ENCODE data around the gene PPP1R9B.

Gene PPP1R9B

DNA sequence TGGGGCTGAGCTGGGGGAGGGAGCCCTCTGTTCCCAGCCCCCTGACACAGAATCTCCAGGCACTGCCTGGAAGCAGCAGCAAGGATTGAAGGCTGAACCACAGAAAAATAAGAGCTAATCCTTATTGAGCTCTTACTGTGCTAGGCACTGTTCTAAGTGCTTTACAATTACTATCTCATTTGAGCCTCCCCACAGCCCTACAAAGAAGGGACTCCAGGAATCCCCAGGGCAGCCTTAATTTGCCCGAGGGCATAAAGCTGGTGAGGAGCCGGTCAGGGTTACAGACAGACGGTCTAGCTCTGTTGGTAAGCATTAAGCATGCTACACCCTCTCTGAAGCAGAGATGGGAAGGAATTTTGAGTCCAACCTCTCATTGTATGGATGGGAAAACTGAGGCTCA lies 27.5 kb downstream of the PPP1R9B start:
- no peak for DNase-seq

DNA sequence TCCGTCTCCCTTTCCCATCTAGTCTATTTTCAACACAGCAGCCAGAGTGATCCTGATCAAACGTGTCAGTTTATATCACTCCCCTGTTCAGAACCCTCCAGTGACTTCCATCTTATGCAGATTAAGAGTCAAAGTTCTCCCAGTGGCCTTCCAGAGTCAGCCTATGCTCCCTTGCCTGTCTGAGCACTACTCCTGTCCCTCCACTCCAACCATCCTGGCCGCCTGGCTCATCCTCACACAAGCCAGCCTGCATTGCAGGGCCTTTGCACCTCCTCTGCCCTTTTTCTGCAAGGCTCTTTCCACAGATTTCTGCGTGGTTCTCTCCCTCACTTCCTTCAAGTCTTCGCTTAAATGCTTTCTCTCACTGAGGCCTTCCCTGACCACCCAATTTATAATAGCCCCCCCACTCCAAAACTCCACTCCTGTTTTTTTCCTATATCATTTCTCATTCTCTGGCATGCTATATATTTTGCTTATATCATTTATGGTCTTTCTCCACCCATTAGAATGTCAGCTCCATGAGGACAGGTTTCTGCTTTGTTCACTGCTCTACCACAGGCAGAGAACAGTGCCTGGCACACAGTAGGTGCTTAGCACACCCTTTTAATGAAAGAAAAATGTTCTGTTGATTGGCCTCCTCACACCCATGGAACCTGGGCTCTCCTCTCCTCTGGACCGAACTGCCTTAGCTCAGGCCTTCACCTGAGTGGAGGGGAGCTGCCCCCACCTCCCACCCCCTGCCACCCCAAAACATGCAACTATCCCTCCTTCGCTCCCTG lies 29.8 kb downstream of the PPP1R9B start:
- DNase-seq, result no peak

DNA sequence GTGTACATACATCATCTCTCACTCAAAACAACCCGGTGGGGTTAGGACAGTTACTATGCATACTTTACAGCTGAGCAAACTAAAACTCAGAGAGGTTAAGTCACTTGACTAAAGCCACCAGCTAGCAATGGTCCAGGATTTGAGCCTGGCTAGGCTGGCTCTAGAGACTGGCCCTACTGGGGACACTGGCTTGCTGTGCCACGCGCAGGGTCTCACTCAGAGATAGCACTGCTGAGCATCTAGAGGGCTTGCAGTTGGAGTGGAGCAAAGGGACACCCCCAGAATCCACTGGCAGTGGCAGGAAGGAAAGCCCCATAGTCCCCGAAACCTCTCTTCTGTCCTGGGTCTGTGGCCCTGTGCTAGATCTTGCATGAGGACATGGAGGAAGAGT lies 31.7 kb downstream of the PPP1R9B start:
- DNase-seq, result no peak

DNA sequence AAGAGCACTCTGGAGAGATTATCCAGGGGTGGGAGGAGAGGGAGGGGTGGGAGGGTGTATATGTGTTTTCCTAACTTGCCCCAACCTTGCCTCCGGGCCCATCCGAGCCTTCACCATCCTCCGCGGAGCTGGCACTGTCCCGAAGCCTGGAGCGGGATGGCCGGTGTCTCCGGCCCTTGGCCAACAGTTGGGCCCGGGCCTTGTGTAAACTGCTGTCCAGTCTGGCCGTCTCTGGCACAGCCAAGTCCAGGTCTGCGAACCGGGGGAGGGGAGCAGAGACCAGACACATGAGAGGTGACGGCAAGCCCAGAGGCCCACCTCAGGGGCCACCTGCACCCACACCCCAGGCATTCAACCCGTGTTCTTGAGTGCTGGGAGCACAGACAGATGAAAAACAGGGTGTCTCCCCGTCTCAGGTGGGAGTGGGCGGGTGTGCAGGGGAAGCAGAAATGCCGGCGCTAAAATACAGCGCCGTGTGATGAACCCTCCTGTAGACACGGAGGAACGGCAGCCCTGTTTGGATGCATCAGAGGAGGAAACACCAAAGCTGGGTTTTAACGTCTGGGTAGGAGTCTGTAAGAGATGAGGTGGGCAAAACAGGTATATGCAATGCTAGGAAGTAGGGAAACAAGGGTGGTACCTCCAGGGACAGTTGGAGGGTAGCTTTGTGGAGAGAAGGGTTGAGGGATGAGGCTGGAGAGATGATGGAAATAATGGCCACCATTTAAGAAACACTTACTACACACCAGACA lies 32.2 kb downstream of the PPP1R9B start:
- no peak for DNase-seq

DNA sequence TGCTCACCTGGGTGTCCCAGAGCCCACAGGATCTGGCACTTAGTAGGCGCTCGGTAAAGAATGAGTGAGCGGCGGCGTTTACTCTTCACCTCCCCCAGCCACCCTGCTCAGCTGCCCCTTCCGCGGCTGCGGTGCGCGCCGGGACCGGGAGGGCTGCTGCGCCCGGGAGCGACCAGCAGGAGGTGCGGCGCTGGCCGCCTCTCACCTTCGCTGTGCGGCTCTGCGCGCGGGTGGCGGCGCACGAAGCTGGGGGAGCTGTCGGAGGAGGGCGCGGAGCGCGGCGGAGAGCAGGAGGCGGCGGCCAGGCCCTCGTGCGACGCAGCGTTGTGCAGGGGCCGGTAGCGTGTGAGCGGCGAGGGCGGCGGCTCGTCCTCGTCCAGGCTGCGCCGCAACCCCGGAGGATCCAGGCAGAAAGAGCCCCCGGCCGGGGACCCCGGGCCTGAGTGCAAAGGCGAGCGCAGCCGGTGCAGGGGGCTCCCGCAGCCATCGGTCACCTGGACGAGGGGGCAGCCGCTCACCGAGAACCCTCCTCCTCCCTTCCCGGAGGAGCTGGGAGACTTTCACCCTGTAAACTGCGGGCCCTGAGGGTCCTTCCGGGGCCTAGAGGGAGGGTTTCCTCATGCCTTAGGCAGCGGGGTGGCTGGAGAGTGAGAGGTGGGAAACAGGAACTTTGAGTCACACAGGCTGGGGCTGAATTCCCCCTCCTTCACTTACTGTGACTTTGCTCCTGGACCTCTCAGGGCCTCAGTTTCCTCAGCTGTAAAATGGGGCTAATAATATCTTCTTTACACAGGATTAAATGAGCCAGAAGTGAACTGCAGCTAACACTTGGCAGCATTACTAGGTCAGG lies 33.0 kb downstream of the PPP1R9B start:
- no peak for DNase-seq

DNA sequence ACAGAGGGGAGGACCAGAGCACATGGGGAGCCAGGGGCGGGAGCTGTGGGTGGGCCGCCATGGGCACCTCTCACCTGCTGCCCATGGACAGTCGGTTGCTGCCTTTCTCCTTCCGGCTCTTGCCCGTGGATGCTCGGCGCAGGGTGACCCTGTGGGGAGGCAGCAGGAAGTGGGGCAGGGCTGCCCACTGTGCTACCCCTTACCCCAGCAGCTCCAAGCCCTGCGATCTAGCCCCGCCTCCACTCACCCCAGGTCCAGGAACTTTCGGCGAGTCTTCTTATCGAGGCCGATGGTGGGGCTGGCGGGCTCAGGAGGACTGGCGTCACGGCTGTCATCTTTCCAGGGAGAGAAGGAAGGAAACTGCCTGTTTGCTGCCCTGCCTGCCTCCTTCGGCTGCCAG lies 34.7 kb downstream of the PPP1R9B start:
- no peak for DNase-seq

DNA sequence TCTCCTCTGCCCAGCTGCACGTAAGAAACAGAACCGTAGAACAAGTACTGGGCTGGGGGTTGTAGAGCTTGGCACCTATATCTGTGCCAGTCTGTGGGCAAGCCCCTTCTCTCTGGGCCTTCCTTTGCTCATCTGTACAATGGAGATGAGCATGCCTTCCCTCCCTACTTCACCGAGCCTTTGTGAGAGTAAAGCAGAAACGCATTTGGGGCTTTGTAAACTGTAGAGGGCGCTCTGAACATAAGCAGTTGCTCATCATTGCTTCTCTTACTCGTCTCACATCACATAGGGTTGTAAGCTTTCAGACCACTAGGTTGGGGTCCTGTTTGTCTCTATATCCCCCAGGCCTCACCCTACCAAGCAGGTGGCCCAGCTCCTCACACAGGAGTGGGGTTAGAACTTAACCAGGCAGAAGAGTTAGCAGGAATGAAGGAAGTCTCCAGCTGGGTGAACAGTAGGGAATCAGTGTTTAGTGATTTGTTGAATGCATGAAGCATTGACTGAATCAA lies 35.6 kb downstream of the PPP1R9B start:
- DNase-seq, result no peak

DNA sequence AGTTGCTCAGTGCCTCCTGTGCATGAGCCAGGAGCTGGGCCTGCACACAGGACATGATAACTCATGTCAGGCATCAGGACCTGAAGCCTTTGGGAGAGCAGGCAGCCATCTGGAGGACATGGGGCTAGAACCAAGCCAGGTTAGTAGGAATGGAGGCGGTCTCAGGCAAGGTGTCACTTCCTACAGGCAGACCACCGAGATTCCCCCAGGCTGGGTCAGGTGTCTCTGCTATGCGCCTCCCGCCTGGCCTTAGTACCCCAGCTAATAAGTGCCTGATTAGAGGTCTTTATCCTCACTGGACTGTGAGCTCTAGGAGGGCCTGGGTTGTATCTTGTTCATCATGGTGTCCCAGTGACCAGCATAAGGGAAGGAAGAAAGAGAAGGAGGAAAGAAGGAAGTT lies 36.1 kb downstream of the PPP1R9B start:
- DNase-seq, result no peak

DNA sequence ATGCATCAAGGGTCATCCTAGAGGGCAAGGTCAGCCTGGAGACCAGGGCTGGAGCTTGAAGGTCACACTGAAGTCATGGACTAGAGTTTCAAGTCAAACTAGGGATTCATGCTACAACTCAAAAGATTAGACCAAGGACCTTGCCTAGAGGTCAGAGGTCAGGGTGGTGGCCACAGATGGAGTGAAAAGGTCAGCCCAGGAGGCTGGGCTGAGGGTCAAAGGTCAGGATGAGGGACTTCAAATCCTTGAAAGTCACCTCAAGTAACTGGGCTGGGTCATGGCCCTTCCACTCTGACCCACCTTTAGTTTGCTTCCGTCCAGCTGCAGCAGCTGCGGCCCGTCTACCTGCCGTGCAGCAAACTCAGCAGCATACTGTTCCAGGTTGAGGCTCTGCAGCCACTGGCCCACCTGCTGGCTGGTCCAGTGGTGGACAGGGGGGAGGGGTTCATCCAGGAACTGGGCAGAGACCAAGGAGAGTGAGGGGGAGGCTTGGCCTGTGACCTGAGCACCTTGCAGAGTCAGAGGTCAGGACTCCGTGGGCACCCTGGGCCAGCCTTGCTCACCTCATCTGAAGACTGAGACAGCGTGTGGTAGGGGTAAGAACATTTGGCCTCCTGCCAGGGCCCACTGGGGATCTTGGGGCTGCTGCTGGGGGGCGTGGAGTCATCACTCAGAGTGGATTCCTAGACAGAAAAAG lies 36.7 kb downstream of the PPP1R9B start:
- no peak for DNase-seq

DNA sequence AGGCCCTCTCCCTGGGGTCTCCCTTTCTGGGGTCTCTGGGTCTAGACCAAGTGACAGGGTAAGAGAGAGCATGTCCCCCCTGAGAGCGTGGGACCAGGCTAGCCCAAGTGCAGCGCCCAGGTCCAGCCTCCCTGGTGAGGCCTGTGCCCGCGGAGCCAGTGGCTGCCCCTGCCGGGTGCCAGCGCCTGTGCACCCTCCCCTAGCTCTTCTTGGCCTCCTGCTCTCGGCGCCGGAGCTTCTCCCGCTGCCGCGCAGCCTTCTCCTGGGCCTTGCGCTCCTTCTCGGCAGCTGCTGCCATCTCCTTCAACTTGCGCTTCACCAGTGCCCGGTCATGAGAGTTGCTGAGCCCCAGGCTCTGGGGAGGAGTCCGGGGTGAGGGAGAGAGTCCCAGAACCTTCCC lies 37.8 kb downstream of the PPP1R9B start:
- DNase-seq, result no peak

DNA sequence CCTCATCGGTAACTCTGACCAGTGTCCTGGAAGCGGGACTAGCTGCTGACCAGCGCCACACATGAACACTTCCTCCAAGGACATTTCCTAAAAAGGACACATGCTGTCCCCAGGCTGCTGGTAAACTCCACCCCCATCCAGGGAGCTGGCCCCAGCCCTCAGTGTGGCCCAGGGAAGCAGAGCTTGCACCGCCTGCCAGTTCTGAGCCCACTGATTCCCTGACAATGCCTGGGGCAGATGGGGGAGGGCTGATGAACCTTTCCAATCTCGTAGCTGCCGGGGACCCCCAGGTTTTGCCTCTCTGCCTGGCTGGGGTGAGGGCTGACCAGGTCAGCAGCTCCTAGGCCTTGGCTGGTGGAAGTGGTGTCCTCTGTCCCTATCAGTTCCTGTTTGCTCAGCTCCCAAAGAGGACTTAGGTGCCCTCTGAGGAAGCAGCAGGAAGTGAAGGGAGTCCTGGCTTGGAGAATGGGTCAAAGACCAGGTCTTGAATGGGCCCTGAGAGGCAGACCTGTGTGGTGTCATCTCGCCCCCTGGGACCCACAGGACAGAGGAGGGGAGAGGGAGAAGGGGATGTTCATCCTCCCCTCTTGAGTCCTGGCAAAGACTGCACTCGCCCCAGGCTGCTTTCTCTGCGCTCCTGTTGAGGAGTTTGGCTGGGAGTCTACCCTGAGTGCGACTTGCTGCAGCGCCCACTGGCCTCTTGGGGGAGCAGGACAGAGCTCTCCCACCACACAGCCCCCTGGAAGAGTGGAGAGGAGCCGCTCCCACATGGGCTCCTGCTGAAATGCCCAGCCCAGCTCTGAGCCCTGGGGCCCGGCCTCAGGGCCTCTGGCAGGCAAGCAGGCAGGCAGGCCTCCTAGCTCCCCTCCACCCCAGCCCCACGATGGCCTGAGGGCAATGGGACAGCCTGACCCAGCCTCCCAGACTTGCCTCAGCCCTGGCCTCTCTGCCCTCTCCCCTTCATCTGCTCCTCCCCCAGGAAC lies 38.5 kb downstream of the PPP1R9B start:
- DNase-seq, result no peak

DNA sequence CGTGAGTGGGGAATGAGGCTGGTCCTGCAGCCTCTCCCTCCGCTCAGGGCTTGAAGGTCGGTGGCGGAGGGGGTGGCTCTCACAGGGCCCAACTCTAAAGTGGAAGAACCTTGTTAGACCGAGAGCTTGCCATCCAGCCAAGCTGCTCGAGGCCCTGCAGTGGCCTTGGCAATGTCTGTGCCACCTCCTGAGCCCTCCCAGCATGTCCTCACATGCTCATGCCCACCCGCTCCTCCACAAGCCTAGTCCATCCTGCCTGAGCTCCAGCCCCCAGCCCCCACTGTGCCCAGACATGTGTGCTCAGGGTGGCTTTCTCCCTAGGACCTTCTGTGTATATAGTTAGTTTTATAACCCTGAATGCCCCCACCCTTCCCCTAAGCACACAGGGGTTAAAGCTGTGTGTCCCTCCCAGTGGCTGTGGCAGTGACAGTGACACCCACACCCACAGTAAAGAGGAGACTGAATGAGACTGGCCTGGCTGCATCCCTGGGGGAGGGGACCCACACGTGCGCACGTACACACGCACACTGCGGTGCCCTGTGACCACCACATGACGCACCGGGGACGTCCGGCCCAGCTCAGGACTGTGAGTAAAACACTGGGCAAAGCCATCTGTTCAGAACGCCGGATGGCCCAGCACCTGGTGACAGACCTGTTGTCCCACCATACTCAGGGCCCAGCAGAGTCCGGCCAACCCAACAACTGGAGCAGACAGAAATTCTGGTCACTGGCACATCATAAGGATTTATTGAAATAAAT lies 39.7 kb downstream of the PPP1R9B start:
- no peak for DNase-seq

DNA sequence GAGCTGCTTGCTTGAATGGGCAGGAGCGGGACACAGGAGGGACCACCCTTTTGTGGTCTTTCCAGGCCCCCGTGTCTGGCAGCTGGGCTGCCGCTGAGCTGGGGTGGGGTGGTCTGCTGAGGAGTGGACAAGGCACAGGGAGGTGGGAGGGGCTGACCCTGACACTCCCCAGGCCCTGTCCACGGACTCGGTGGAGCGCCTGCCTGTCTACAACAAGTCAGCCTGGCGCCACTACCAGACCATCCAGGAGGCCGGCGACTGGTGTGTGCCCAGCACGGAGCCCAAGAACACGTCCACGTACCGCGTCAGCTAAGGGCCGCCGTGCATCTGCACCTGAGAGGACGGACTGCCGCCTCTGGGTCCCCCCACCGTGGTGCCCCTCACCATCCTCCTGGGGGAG lies 40.7 kb downstream of the PPP1R9B start:
- DNase-seq, result no peak

DNA sequence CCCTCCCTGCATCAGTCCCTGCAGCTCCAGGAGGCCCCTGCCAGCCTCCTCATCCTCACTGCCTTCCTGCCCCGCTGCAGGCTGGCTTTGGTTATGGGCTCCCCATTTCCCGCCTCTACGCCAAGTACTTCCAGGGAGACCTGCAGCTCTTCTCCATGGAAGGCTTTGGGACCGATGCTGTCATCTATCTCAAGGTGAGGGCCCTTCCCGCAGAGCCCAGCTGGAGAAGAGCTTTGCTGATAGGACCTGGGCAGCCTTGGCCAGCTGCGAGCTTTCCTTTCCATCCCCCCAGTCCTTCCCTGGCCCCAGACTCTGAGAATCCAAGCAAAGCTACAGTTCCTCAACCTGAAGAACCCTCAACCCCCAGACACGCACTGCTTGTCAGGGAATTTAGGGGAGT lies 41.3 kb downstream of the PPP1R9B start:
- DNase-seq, result no peak

DNA sequence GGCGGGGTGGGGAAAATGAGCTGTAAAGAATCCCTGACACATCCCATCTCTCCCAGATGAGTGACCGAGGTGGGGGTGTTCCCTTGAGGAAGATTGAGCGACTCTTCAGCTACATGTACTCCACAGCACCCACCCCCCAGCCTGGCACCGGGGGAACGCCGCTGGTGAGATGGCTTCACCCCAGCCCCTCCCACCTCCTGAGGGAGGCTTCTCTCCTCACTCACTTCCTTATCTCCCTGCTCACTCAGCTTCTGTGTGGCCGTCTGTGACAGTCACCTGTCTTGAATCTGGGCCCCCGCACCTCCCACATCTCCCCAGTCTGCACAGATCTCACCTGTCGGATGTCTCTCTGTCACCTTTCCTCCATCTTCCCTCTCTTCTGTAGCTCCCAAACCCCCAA lies 41.9 kb downstream of the PPP1R9B start:
- DNase-seq, result no peak

DNA sequence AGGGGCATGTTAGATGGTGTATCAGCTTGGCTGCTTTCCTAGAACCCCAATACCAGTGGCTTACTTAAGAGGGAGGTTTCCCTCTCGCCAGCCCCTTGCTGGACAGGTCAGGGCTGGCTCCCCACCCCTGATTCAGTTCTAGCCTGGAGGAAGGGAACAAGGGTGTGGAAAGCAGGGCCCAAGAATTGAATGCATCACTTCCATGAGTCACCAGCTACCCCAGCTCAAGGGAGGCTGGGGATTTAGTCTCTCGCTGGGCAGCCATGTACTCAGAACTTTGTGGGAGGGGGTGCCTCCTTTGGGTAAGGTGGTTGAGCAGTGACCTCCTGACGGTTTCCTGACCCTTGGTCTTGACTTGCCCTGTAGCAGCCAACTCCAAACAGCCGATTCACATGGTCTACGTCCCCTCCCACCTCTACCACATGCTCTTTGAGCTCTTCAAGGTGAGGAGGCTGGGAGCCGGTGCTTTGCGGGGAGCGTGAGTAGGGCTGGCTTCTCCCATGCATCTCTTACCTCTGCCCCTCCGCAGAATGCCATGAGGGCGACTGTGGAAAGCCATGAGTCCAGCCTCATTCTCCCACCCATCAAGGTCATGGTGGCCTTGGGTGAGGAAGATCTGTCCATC lies 42.6 kb downstream of the PPP1R9B start:
- no peak for DNase-seq

DNA sequence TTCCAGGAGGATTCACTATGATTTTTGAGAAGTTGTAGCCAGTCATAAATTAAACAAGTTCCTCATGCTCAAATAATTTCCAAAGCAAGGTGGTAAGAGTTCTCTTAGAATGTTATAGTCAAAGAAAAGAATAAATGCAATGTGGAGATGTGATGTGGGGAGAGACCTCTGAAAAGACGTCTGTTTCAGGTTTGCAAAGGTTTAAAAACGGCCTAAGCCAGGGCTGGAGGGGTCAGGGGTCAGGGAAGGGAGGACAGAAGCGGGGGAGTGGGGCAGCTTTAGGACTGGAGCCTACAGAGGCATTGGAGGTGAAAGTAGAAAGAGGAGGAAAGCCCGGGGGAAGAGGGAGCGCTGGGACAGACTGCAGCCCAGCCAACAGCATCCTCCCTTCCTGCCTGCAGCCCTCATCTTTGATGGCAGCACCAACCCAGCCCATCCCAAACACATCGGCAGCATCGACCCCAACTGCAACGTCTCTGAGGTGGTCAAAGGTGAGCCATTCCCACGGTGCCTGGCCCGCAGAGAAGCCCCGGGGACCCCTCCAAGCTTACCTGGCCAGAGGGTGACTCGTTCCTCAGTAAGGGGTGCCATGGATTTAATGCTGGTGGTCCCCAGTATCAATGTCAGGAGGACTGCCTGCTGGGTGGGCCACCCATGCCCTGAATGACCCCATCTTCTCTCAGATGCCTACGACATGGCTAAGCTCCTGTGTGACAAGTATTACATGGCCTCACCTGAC lies 43.9 kb downstream of the PPP1R9B start:
- no peak for DNase-seq

DNA sequence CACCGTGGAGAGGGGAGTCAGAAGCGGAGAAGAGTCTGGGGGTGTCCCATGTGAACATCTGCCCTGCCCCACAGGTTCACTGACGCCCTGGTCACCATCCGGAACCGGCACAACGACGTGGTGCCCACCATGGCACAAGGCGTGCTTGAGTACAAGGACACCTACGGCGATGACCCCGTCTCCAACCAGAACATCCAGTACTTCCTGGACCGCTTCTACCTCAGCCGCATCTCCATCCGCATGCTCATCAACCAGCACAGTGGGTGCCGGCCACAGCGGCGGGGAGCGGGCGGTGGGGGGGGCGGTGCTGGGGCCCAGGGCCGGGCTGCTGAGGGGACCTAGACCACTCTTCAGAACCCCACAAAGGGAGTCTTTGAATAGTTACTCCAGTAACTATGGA lies 44.7 kb downstream of the PPP1R9B start:
- DNase-seq, result no peak

DNA sequence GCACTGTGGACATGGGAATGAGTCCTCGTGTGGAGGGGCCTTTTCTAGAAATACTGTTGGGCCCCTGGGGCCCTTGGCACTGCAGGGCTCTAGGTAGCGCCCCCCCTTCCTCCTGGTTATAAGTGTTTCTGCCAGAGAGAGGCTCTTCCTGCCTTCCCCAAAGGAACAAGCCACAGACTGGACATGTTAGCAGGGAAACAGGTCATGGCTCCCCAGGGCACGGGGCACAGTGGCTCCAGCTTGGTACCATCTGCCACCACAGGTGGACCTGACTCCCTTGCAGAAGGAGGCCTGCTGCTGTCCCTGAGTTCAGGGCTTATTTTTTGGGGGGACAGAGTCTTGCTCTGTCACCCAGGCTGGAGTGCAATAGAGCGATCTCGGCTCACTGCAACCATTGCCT lies 46.5 kb downstream of the PPP1R9B start:
- DNase-seq, result no peak

DNA sequence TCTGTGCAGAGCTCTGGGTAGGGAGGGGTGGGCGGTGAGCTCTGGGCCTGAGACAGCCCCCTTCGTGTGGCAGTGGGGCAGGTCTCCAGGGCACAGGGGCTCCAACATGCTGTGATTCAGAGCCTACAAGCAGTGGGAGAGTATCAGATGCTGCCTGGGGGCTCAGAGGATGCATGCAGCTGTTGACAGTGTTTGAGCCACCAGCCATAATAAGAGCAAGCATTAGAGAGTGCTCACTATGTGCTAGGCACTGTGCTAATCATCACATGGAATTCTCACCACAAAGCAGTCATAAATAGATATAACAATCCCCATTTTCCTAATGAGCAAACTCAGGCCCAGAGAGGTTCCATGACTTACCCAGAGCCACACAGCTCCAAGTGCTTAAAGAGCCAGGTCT lies 47.2 kb downstream of the PPP1R9B start:
- no peak for DNase-seq
